Peyer's patch (tissue), 4 donors: ENCODE measurements around the gene IL1F10. TPM values are rescaled to one million over a fixed set of nuclear protein-coding genes. Genes with fewer than 3 reads are reported as not detected.

Experiments used
- DNase-seq, 3 donors: peaks; one replicate each; pipeline ENCODE4 v3.0.0-alpha.2; 2017 to 2019
- H3K27ac ChIP-seq, 4 donors: fragments of 200-600 bp; sonication (generic); one replicate each; pipeline ENCODE4 v1.5.1; 2016 to 2019
- H3K27me3 ChIP-seq, 2 donors: fragments of 200-600 bp; sonication (generic); one replicate each; pipeline ENCODE4 v1.5.1; 2019
- H3K36me3 ChIP-seq, 3 donors: fragments of 200-600 bp; sonication (generic); one replicate each; pipeline ENCODE4 v1.5.1; 2016 to 2019
- H3K4me1 ChIP-seq, 4 donors: fragments of 200-600 bp; sonication (generic); one replicate each; pipeline ENCODE4 v1.5.1; 2016 to 2019
- H3K4me3 ChIP-seq, 4 donors: fragments of 200-600 bp; sonication (generic); 1 replicate in 3 of 4; 2 replicates in 1 of 4; pipeline ENCODE4 v1.5.1; 2016 to 2019; ENCODE audit warnings: mild to moderate bottlenecking in 1 of 4
- H3K9me3 ChIP-seq, 4 donors: fragments of 200-600 bp; sonication (generic); one replicate each; pipeline ENCODE4 v1.5.1; 2016 to 2019; ENCODE audit warnings: mild to moderate bottlenecking in 1 of 4
- CTCF ChIP-seq, 6 experiments: fragments of 450-650 bp in 4 of 6; fragments of 200-600 bp in 2 of 6; sonication (generic) in 1 of 6; IDR thresholded peaks; one replicate each; pipeline ENCODE4 v1.5.1; 2017 to 2019; ENCODE audit warnings: antibody characterized with exemption in 6 of 6, mild to moderate bottlenecking in 3 of 6, moderate library complexity in 1 of 6
- POLR2A ChIP-seq, 2 donors: fragments of 450-650 bp; IDR thresholded peaks; one replicate each; pipeline ENCODE4 v1.5.1; 2017; ENCODE audit warnings: antibody characterized with exemption in 2 of 2, mild to moderate bottlenecking in 2 of 2, moderate library complexity in 2 of 2
- total RNA-seq, 4 donors: library from RNA; depleted of rRNA; stranded (reverse); fragments of >200 nt; gene quantifications; one replicate each; pipeline ENCODE4 v1.1.0, GENCODE V29; 2016

IL1F10 gene
- total RNA-seq, 4 donors from 2014 or later = not detected

DNA sequence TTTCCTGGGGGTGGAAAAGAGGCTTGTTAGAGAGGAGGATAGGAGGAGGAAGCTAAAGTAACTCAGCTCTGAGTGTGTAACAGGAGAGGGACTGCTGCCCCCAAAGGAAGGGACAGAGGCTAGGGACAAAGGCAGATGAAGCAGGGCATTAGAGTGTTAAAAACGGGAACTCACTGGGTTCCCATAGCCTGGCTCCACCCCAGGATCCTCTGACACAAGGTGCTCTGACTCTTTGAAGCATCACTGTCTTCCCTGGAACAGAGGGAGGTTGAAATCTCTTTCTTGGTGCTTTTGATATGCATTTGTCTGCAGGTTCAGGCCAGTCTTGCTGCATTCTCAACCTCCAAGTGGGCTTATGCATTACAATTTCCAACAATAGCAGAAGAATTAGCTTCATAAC, 39.7 kb upstream of the IL1F10 start:
- Histone ChIP-seq H3K27ac (no peak overlapping the region), H3K4me1 (no peaks in the 10 kb centered on the region)

GRCh38 chr2:113032737-113033136, 35.0 kb upstream of the IL1F10 start:
- H3K27ac ChIP-seq = no peak overlapping the region
- H3K27me3 ChIP-seq = no peaks in the 10 kb centered on the region
- H3K4me1 ChIP-seq = no peaks in the 10 kb centered on the region
- no peak for TF ChIP-seq POLR2A (IDR thresholded peaks at IDR 0.05)
- TF ChIP-seq CTCF (IDR thresholded peaks at IDR 0.05) = no peak
- no peaks in the 10 kb centered on the region for H3K9me3 ChIP-seq
- no peaks in the 10 kb centered on the region for H3K36me3 ChIP-seq
- DNase-seq = no peak
- H3K4me3 ChIP-seq = no peak overlapping the region

More for the DNA sequence above, 39.7 kb upstream of the IL1F10 start:
- no peaks in the 10 kb centered on the region for H3K9me3 ChIP-seq
- no peaks in the 10 kb centered on the region for H3K36me3 ChIP-seq
- no peaks in the 10 kb centered on the region for H3K27me3 ChIP-seq
- TF ChIP-seq CTCF (IDR thresholded peaks at IDR 0.05) (no peak), POLR2A (IDR thresholded peaks at IDR 0.05) (no peak)
- no peak overlapping the region for H3K4me3 ChIP-seq
- DNase-seq = no peak

- no peaks in the 10 kb centered on the region for H3K27me3 ChIP-seq
- no peak for DNase-seq
- H3K4me1 ChIP-seq = no peaks in the 10 kb centered on the region
- H3K9me3 ChIP-seq = no peaks in the 10 kb centered on the region
- no peaks in the 10 kb centered on the region for H3K36me3 ChIP-seq
- no peak overlapping the region for H3K4me3 ChIP-seq
- H3K27ac ChIP-seq = no peak overlapping the region
- TF ChIP-seq POLR2A (IDR thresholded peaks at IDR 0.05) (no peak), CTCF (IDR thresholded peaks at IDR 0.05) (no peak)
These were observed 33.8 kb upstream of the IL1F10 start for GRCh38 chr2:113034016-113034415.

- no peaks in the 10 kb centered on the region for H3K36me3 ChIP-seq
- H3K4me1 ChIP-seq = no peaks in the 10 kb centered on the region
- TF ChIP-seq CTCF (IDR thresholded peaks at IDR 0.05) = no peak
- no peak for TF ChIP-seq POLR2A (IDR thresholded peaks at IDR 0.05)
- no peaks in the 10 kb centered on the region for H3K27me3 ChIP-seq
- no peak overlapping the region for H3K4me3 ChIP-seq
- DNase-seq = no peak
- H3K27ac ChIP-seq = no peak overlapping the region
- no peaks in the 10 kb centered on the region for H3K9me3 ChIP-seq
These were observed 31.0 kb upstream of the IL1F10 start for GRCh38 chr2:113036763-113037162.

DNA sequence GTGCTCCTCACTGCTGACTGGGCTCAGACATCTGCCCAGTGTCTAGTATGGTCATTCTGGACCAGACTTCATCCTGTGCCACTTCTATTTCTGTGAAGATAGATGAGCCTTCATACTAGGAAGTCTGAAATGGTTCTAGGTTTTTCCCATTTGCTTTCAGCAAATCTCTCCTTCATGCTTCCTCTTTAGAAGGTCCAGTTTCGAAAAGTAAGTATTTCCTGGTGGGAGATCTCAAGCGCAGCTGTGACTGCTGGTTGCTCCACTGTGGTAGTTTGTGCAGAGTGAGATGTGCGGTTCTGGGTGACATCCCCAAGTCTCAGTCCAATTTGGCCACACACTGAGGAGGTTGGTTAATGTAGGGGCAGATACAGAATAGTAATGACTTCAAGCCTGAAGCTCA, 29.5 kb upstream of the IL1F10 start:
- H3K36me3 ChIP-seq = no peaks in the 10 kb centered on the region
- no peak overlapping the region for H3K27ac ChIP-seq
- no peaks in the 10 kb centered on the region for H3K9me3 ChIP-seq
- H3K4me3 ChIP-seq = no peak overlapping the region
- TF ChIP-seq POLR2A (IDR thresholded peaks at IDR 0.05) = no peak
- no peaks in the 10 kb centered on the region for H3K27me3 ChIP-seq
- no peaks in the 10 kb centered on the region for H3K4me1 ChIP-seq
- no peak for DNase-seq

DNA sequence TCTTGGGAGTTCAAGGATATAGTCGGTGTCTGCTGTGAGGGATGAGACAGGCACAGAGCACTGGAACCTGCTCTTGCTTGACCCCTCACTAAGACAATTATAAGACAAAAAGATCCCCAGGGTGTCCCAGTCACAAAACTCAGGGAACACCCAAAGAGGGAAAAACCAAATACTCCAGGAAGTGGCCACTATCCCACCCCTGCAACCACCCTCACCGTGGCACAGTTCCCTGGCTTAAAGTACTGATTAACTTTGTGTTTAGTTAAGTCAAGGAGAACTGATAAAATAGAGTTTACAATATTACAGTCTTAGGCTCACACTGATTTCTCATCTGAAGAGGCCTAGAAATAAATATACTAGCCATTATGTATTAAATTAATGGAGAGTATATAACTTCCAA, 28.6 kb upstream of the IL1F10 start:
- Histone ChIP-seq H3K4me1 (no peaks in the 10 kb centered on the region), H3K27me3 (no peaks in the 10 kb centered on the region), H3K27ac (no peak overlapping the region), H3K4me3 (no peak overlapping the region), H3K9me3 (no peaks in the 10 kb centered on the region), H3K36me3 (no peaks in the 10 kb centered on the region)
- TF ChIP-seq POLR2A (IDR thresholded peaks at IDR 0.05) (no peak), CTCF (IDR thresholded peaks at IDR 0.05) (no peak)
- DNase-seq = no peak
